Neuronal stem cell (in vitro differentiated cells): ENCODE measurements around the gene ALOXE3.

ENCODE experiments used
- DNase-seq: peaks from one replicate; pipeline ENCODE4 v3.0.0-alpha.2; 2013; ENCODE audit warnings: low spot score
- H2AFZ ChIP-seq: one replicate; pipeline ENCODE4 v1.6.1; 2013; ENCODE audit warnings: mild to moderate bottlenecking, low read length, inconsistent platforms
- H2AK5ac ChIP-seq: 2 replicates; pipeline ENCODE4 v1.6.1; 2013; ENCODE audit warnings: low read depth, mild to moderate bottlenecking, inconsistent platforms, low read length, moderate library complexity, mixed read lengths
- H2BK120ac ChIP-seq: 2 replicates; pipeline ENCODE4 v1.6.1; 2013; ENCODE audit warnings: low read depth, mild to moderate bottlenecking, inconsistent platforms, low read length, moderate library complexity, mixed read lengths
- H2BK12ac ChIP-seq: one replicate; pipeline ENCODE4 v1.6.1; 2013; ENCODE audit warnings: low read length, inconsistent platforms
- H2BK15ac ChIP-seq: 2 replicates; pipeline ENCODE4 v1.6.1; 2013; ENCODE audit warnings: mild to moderate bottlenecking, low read length, inconsistent platforms, mixed read lengths
- H2BK5ac ChIP-seq: one replicate; pipeline ENCODE4 v1.6.1; 2013; ENCODE audit warnings: inconsistent platforms, mild to moderate bottlenecking, low read length, moderate library complexity
- H3K14ac ChIP-seq: one replicate; pipeline ENCODE4 v1.6.1; 2013; ENCODE audit warnings: low read length, inconsistent platforms
- H3K18ac ChIP-seq: 2 replicates; pipeline ENCODE4 v1.6.1; 2013; ENCODE audit warnings: low read length, inconsistent platforms
- H3K23ac ChIP-seq: 2 replicates; pipeline ENCODE4 v1.6.1; 2013; ENCODE audit warnings: low read depth, mild to moderate bottlenecking, mixed read lengths, low read length, inconsistent platforms; ENCODE audit not compliant: poor library complexity
- H3K27ac ChIP-seq: replicated peaks from 3 replicates; pipeline ENCODE4 v1.5.1; 2013; ENCODE audit warnings: low read length, inconsistent platforms
- H3K27me3 ChIP-seq, 3 experiments: 2 replicates each; pipeline ENCODE4 v1.6.1; 2013; ENCODE audit warnings: low read length in 3 of 3, mild to moderate bottlenecking in 2 of 3, inconsistent platforms in 1 of 3, low read depth in 1 of 3, mixed read lengths in 1 of 3, moderate library complexity in 1 of 3; ENCODE audit not compliant: control insufficient read depth in 3 of 3, insufficient read depth in 3 of 3
- H3K36me3 ChIP-seq, 2 donors: replicated peaks in 1 of 2; 2 replicates each; pipeline ENCODE4 v1.6.1; 2013; ENCODE audit warnings: low read length in 2 of 2; ENCODE audit not compliant: control insufficient read depth in 2 of 2, insufficient read depth in 2 of 2
- H3K4ac ChIP-seq: 2 replicates; pipeline ENCODE4 v1.6.1; 2013; ENCODE audit warnings: inconsistent platforms, mild to moderate bottlenecking, low read length, moderate library complexity
- H3K4me1 ChIP-seq, 2 donors: 1 replicate in 1 of 2; 2 replicates in 1 of 2; pipeline ENCODE4 v1.6.1; 2013; ENCODE audit warnings: low read length in 2 of 2, low read depth in 1 of 2; ENCODE audit not compliant: control insufficient read depth in 2 of 2, insufficient read depth in 1 of 2
- H3K4me2 ChIP-seq: one replicate; pipeline ENCODE4 v1.6.1; 2013; ENCODE audit warnings: mild to moderate bottlenecking, low read length, inconsistent platforms; ENCODE audit not compliant: insufficient read depth, poor library complexity, severe bottlenecking
- H3K4me3 ChIP-seq, 2 donors: 2 replicates each; pipeline ENCODE4 v1.5.1; 2013; ENCODE audit warnings: low read length in 2 of 2, mild to moderate bottlenecking in 2 of 2, inconsistent platforms in 1 of 2, moderate library complexity in 1 of 2
- H3K79me1 ChIP-seq: one replicate; pipeline ENCODE4 v1.6.1; 2013; ENCODE audit warnings: low read depth, mild to moderate bottlenecking, inconsistent platforms, low read length, moderate library complexity
- H3K9ac ChIP-seq: one replicate; pipeline ENCODE4 v1.6.1; 2013; ENCODE audit warnings: mild to moderate bottlenecking, low read depth, low read length, inconsistent platforms; ENCODE audit not compliant: poor library complexity
- H3K9me3 ChIP-seq, 2 donors: replicated peaks in 1 of 2; 2 replicates each; pipeline versions ENCODE3 to v1.6.1; 2013; ENCODE audit warnings: low read length in 2 of 2, mild to moderate bottlenecking in 2 of 2, inconsistent platforms in 1 of 2, low read depth in 1 of 2, mixed read lengths in 1 of 2, moderate library complexity in 1 of 2; ENCODE audit not compliant: control insufficient read depth in 2 of 2, insufficient read depth in 1 of 2
- H4K8ac ChIP-seq: one replicate; pipeline ENCODE4 v1.6.1; 2013; ENCODE audit warnings: low read depth, mild to moderate bottlenecking, inconsistent platforms, low read length, moderate library complexity
- H4K91ac ChIP-seq: one replicate; pipeline ENCODE4 v1.6.1; 2013; ENCODE audit warnings: low read length, low read depth, mild to moderate bottlenecking, inconsistent platforms; ENCODE audit not compliant: poor library complexity
- WGBS, 2 donors: extraction: QIAGEN DNeasy Blood & Tissue Kit; methylation state at CpG; one replicate each; pipeline ENCODE4 v1.1.7; 2013; ENCODE audit warnings: missing lambda C conversion rate in 2 of 2, mixed read lengths in 1 of 2; ENCODE audit not compliant: insufficient read length in 2 of 2, insufficient replicate concordance in 1 of 2; ENCODE audit errors: extremely low coverage in 2 of 2; 5-methylcytosine and 5-hydroxymethylcytosine counted together

ALOXE3 gene

DNA sequence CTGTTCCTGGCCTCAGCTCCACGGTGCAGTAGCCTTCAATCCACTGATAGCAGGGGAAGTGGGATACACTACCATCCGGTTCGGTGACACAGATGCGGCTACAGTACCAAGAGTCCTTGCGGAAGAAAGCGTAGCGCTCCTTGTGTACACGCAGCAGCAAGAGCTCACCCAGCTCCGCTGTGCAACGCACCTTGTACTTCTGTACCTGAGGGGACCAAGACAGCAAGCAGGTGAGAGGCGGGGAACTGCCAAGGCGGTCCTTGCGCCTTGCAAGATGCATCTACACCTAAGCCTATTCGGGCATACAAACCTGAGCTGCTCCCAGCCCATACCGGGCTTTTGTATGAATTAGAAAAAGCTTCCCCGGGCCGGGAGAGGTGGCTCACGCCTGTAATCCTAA, 1.5 kb downstream of the ALOXE3 start:
- H2BK12ac ChIP-seq: no peak overlapping the region
- peak overlapping the region; percentile 44 for H3K23ac ChIP-seq
- H4K91ac ChIP-seq: no peak overlapping the region
- WGBS, 2 donors: no CpG with 5 or more reads among the region's 18 CpGs
- H2BK120ac ChIP-seq: no peak overlapping the region
- H3K18ac ChIP-seq: peak overlapping the region; percentile 24
- H2AK5ac ChIP-seq: no peak overlapping the region
- H3K4ac ChIP-seq: no peak overlapping the region
- no peak overlapping the region for H3K9ac ChIP-seq
- no peaks in the 10 kb centered on the region for H3K79me1 ChIP-seq
- H3K36me3 ChIP-seq: no peaks in the 10 kb centered on the region
- no peak for DNase-seq
- H2BK5ac ChIP-seq: no peak overlapping the region
- H4K8ac ChIP-seq: no peak overlapping the region
- H3K4me2 ChIP-seq: no peak overlapping the region
- no peaks in the 10 kb centered on the region for H3K9me3 ChIP-seq
- no peak overlapping the region for H2BK15ac ChIP-seq
- H3K4me3 ChIP-seq: no peak overlapping the region
- H3K14ac ChIP-seq: no peak overlapping the region
- peaks cover 10 to 11% of the 10 kb centered on the region in 2 donors for H3K4me1 ChIP-seq
- peaks cover 0 to 50% (median 45%) of the 10 kb centered on the region in 3 experiments for H3K27me3 ChIP-seq
- H3K27ac ChIP-seq: no peak overlapping the region
- H2AFZ ChIP-seq: no peak overlapping the region

DNA sequence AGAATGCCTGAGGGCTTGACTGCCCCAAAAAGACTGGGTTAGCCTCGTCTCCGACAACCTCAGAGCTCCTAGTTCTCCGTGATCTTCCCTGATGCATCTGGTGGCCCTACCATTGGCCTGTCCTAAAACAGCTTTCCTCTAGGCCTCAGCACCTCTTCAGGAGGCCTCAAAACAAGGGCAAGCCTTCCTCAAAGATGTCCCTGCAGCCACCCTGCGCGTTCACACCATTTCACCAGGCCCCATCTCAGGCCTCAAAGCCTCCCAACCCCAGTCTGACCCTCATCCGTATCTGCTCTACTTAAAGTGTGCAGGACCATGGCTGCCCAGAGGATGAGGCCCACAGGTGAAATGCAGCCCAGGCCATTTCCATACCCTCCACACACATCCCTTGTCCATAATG, 7.4 kb downstream of the ALOXE3 start:
- H3K4me2 ChIP-seq: no peak overlapping the region
- no peaks in the 10 kb centered on the region for H3K79me1 ChIP-seq
- H4K8ac ChIP-seq: no peak overlapping the region
- no peak overlapping the region for H2BK15ac ChIP-seq
- no peak overlapping the region for H3K4ac ChIP-seq
- H3K23ac ChIP-seq: no peak overlapping the region
- H2BK5ac ChIP-seq: no peak overlapping the region
- WGBS, 2 donors: no CpG with 5 or more reads among the region's 6 CpGs
- H3K9me3 ChIP-seq: peaks cover 0 to 2% of the 10 kb centered on the region in 2 donors
- no peak overlapping the region for H2BK12ac ChIP-seq
- no peak overlapping the region for H3K27ac ChIP-seq
- H2BK120ac ChIP-seq: no peak overlapping the region
- H2AFZ ChIP-seq: no peak overlapping the region
- H3K18ac ChIP-seq: no peak overlapping the region
- H3K36me3 ChIP-seq: no peaks in the 10 kb centered on the region
- H3K27me3 ChIP-seq: peaks cover 0 to 79% (median 53%) of the 10 kb centered on the region in 3 experiments
- DNase-seq: no peak
- H3K4me1 ChIP-seq: peaks cover 0 to 6% of the 10 kb centered on the region in 2 donors
- H4K91ac ChIP-seq: no peak overlapping the region
- no peak overlapping the region for H3K14ac ChIP-seq
- no peak overlapping the region for H2AK5ac ChIP-seq
- no peak overlapping the region for H3K4me3 ChIP-seq
- peak overlapping the region; percentile 70 for H3K9ac ChIP-seq

DNA sequence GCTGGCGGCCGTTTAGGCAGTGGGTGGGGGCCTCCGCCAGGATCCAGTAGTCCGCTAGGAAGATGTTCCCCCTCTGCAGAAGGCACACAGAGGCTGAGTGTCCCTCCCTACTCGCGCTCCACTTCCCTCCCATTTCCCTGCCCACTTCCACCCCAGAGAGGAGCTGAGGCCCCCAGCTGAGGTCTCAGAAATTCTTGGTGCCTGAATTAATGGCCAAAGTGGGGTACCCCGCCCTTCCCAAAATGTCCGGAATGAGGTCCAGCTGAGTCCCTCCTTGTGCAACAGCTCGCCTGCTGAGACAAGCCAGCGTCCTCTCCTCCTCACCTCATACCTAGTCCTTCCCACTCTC, 7.9 kb downstream of the ALOXE3 start:
- Histone ChIP-seq H2AFZ (no peak overlapping the region), H3K27ac (no peak overlapping the region), H2BK5ac (no peak overlapping the region), H3K36me3 (no peaks in the 10 kb centered on the region), H4K91ac (no peak overlapping the region), H2BK120ac (no peak overlapping the region), H3K9me3 (peaks cover 0 to 2% of the 10 kb centered on the region in 2 donors), H3K14ac (no peak overlapping the region), H3K27me3 (peaks cover 0 to 76% (median 48%) of the 10 kb centered on the region in 3 experiments), H4K8ac (no peak overlapping the region), H3K4me1 (peaks cover 0 to 6% of the 10 kb centered on the region in 2 donors), H2AK5ac (no peak overlapping the region), H2BK12ac (no peak overlapping the region), H3K4me3 (no peak overlapping the region), H3K79me1 (no peaks in the 10 kb centered on the region), H3K4ac (no peak overlapping the region), H3K9ac (no peak overlapping the region), H2BK15ac (no peak overlapping the region), H3K18ac (no peak overlapping the region), H3K23ac (peak overlapping the region; percentile 68), H3K4me2 (peak overlapping the region; percentile 98)
- WGBS, 2 donors: no CpG with 5 or more reads among the region's 10 CpGs
- no peak for DNase-seq

GRCh38 chr17:8109661-8110455, 8.5 kb downstream of the ALOXE3 start:
- no peak overlapping the region for H3K9ac ChIP-seq
- peak overlapping the region in 1 of 2 donors; percentile 70 for H3K4me3 ChIP-seq
- WGBS, 2 donors: no CpG with 5 or more reads among the region's 63 CpGs

More at GRCh38 chr17:8109661-8110455, 8.5 kb downstream of the ALOXE3 start:
- Histone ChIP-seq H3K14ac (no peak overlapping the region), H3K4me1 (peaks cover 0 to 6% of the 10 kb centered on the region in 2 donors), H2BK12ac (no peak overlapping the region), H2BK15ac (no peak overlapping the region), H4K8ac (no peak overlapping the region), H2BK5ac (no peak overlapping the region), H2AK5ac (no peak overlapping the region), H4K91ac (no peak overlapping the region), H3K27me3 (peaks cover 0 to 76% (median 43%) of the 10 kb centered on the region in 3 experiments), H3K4ac (no peak overlapping the region), H3K79me1 (no peaks in the 10 kb centered on the region), H3K36me3 (no peaks in the 10 kb centered on the region), H2AFZ (no peak overlapping the region), H3K4me2 (peak overlapping the region; percentile 98), H3K18ac (peak overlapping the region; percentile 31), H3K27ac (no peak overlapping the region), H3K23ac (peak overlapping the region; percentile 68), H3K9me3 (peaks cover 0 to 2% of the 10 kb centered on the region in 2 donors), H2BK120ac (no peak overlapping the region)
- DNase-seq: peak; percentile 44
